K562 (cell line): ENCODE results near the gene ITGA2B. TPM values are rescaled to one million over a fixed set of nuclear protein-coding genes. Genes with fewer than 3 reads are reported as not detected.

Experiments
- ZFP30 ChIP-seq: fragments of 250-450 bp; sonication (Bioruptor Pico); IDR thresholded peaks from 2 replicates; pipeline ENCODE4 v1.8.0; 2022; ENCODE audit warnings: moderate library complexity, mild to moderate bottlenecking, inconsistent platforms, borderline replicate concordance
- ZNF347 ChIP-seq: fragments of 450-650 bp; formaldehyde crosslinking; IDR thresholded peaks from 2 replicates; pipeline ENCODE4 v1.4.0; 2020; ENCODE audit warnings: low read depth, mild to moderate bottlenecking, moderate library complexity
- polyA plus RNA-seq, 8 experiments: library from polyadenylated mRNA; depleted of rRNA in 4 of 8; stranded (reverse) in 5 of 8; unstranded in 3 of 8; fragments of >200 nt; fragmentation: Nextera tagmentation in 2 of 8; fragmentation: Illumina TruSeq in 1 of 8; extraction: Ambion mirVana in 2 of 8; extraction: Trizol in 1 of 8; gene quantifications; 2 replicates each; pipeline versions ENCODE4 v1.2.1 to v1.2.3, GENCODE V29; 2011 to 2014; ENCODE audit warnings: inconsistent platforms in 1 of 8, missing spikeins in 1 of 8
- total RNA-seq, 7 experiments: library from RNA; depleted of rRNA in 6 of 7; stranded (reverse); fragments of >200 nt in 6 of 7; fragmentation: Illumina TruSeq in 2 of 7; extraction: Trizol in 2 of 7; gene quantifications; 2 replicates each; pipeline versions ENCODE4 v1.2.1 to v1.2.3, GENCODE V29; 2011 to 2021; ENCODE audit warnings: low replicate concordance in 1 of 7
- TF ChIP-seq, protein P1 (sequence below), 2 experiments: fragments of 450-650 bp; formaldehyde crosslinking in 1 of 2; IDR thresholded peaks; 2 replicates each; pipeline versions ENCODE4 v1.4.0 to v1.6.1; 2014 to 2020; ENCODE audit warnings: mild to moderate bottlenecking in 2 of 2, borderline replicate concordance in 1 of 2, low read depth in 1 of 2
- TF ChIP-seq, protein P2 (sequence below): sonication (generic); formaldehyde crosslinking; IDR thresholded peaks from 2 replicates; pipeline ENCODE4 v1.4.0; 2020; ENCODE audit warnings: mild to moderate bottlenecking, missing genetic modification reagents
- TF ChIP-seq, protein P3 (sequence below): sonication (generic); formaldehyde crosslinking; IDR thresholded peaks from 2 replicates; pipeline ENCODE4 v1.8.1; 2022; ENCODE audit warnings: missing genetic modification reagents

ITGA2B gene
- total and polyA plus RNA-seq, 9 of the 15 experiments (the other 6 are each of a cell fraction or from before 2014, with no cell fraction given) = 1.1 to 26.4 (median 5.6) TPM

DNA sequence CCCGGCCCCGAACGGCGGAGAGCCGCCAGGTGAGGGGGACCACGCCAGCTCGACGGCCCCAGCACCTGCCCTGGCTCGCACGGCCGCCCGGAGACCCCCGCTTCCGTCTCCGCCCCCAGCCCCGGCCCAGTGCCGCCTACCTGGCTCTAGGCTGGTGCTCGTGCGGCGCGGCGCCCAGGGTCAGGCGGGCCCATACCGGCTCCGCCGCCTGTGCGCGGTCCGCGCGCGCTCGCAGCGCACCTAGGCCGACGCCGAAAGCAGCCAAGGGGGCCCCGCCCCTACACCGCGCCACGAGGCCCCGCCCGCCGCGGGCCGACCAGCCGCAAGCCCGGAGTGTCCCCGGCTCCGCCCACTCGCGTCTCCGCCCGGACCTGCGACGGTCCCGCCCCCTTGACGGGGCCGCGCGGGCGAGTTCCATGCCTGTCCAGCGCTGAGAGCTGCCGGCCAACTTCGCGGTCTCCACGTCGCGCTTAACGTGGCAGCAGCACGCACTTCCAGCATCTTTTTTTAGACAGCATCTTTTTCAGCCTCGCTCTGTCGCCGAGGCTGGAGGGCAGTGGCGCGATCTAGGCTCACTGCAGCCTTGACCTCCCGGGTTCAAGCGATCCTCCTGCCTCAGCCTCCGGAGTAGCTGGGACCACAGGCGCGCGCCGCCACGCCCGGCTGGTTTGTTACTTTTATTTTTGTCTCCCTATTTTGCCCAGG, 64.7 kb downstream of the ITGA2B start, which contains the start of gene SLC25A39 (continued):
- TF ChIP-seq, protein P1, sequence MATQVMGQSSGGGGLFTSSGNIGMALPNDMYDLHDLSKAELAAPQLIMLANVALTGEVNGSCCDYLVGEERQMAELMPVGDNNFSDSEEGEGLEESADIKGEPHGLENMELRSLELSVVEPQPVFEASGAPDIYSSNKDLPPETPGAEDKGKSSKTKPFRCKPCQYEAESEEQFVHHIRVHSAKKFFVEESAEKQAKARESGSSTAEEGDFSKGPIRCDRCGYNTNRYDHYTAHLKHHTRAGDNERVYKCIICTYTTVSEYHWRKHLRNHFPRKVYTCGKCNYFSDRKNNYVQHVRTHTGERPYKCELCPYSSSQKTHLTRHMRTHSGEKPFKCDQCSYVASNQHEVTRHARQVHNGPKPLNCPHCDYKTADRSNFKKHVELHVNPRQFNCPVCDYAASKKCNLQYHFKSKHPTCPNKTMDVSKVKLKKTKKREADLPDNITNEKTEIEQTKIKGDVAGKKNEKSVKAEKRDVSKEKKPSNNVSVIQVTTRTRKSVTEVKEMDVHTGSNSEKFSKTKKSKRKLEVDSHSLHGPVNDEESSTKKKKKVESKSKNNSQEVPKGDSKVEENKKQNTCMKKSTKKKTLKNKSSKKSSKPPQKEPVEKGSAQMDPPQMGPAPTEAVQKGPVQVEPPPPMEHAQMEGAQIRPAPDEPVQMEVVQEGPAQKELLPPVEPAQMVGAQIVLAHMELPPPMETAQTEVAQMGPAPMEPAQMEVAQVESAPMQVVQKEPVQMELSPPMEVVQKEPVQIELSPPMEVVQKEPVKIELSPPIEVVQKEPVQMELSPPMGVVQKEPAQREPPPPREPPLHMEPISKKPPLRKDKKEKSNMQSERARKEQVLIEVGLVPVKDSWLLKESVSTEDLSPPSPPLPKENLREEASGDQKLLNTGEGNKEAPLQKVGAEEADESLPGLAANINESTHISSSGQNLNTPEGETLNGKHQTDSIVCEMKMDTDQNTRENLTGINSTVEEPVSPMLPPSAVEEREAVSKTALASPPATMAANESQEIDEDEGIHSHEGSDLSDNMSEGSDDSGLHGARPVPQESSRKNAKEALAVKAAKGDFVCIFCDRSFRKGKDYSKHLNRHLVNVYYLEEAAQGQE (IDR thresholded peaks at IDR 0.05; ENCODE audit: borderline replicate concordance) = peak; percentile 59
- TF ChIP-seq, protein P1 (CRISPR knock-in tag; IDR thresholded peaks at IDR 0.05; ENCODE audit: low read depth) = peak; percentile 11
- TF ChIP-seq, protein P2, sequence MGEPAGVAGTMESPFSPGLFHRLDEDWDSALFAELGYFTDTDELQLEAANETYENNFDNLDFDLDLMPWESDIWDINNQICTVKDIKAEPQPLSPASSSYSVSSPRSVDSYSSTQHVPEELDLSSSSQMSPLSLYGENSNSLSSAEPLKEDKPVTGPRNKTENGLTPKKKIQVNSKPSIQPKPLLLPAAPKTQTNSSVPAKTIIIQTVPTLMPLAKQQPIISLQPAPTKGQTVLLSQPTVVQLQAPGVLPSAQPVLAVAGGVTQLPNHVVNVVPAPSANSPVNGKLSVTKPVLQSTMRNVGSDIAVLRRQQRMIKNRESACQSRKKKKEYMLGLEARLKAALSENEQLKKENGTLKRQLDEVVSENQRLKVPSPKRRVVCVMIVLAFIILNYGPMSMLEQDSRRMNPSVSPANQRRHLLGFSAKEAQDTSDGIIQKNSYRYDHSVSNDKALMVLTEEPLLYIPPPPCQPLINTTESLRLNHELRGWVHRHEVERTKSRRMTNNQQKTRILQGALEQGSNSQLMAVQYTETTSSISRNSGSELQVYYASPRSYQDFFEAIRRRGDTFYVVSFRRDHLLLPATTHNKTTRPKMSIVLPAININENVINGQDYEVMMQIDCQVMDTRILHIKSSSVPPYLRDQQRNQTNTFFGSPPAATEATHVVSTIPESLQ (CRISPR knock-in tag) = no peak
- TF ChIP-seq ZNF347 (CRISPR knock-in tag) (no peak), ZFP30 (no peak)
- TF ChIP-seq, protein P3, sequence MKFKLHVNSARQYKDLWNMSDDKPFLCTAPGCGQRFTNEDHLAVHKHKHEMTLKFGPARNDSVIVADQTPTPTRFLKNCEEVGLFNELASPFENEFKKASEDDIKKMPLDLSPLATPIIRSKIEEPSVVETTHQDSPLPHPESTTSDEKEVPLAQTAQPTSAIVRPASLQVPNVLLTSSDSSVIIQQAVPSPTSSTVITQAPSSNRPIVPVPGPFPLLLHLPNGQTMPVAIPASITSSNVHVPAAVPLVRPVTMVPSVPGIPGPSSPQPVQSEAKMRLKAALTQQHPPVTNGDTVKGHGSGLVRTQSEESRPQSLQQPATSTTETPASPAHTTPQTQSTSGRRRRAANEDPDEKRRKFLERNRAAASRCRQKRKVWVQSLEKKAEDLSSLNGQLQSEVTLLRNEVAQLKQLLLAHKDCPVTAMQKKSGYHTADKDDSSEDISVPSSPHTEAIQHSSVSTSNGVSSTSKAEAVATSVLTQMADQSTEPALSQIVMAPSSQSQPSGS = no peak
